Thoracic aorta (tissue), 2 donors: ENCODE measurements around the gene ENTREP3. TPM values are rescaled to one million over a fixed set of nuclear protein-coding genes. Genes with fewer than 3 reads are reported as not detected.

Experiments
- ATAC-seq: fragments of 150-250 bp; one replicate; pipeline ENCODE4 v1.8.0; 2017; ENCODE audit warnings: low read depth; ENCODE audit not compliant: insufficient number of reproducible peaks, low FRiP score
- DNase-seq: peaks from one replicate; pipeline ENCODE4 v3.0.0-alpha.2; 2020; ENCODE audit warnings: low spot score
- H3K27ac ChIP-seq, 2 donors: fragments of 200-600 bp; sonication (generic); 1 replicate in 1 of 2; 2 replicates in 1 of 2; pipeline ENCODE4 v1.5.1; 2016; ENCODE audit warnings: mild to moderate bottlenecking in 2 of 2, moderate library complexity in 2 of 2
- H3K27me3 ChIP-seq: fragments of 200-600 bp; sonication (generic); replicated peaks from 2 replicates; pipeline ENCODE4 v1.6.0; 2016; ENCODE audit warnings: mild to moderate bottlenecking; ENCODE audit not compliant: insufficient read depth
- H3K36me3 ChIP-seq: fragments of 200-600 bp; sonication (generic); one replicate; pipeline ENCODE4 v1.5.1; 2016
- H3K4me1 ChIP-seq, 2 donors: fragments of 200-600 bp; sonication (generic); 1 replicate in 1 of 2; 2 replicates in 1 of 2; pipeline versions ENCODE4 v1.5.1 to v1.6.0; 2016; ENCODE audit warnings: low read depth in 2 of 2, mild to moderate bottlenecking in 1 of 2; ENCODE audit not compliant: control insufficient read depth in 1 of 2
- H3K4me3 ChIP-seq: fragments of 200-600 bp; sonication (generic); 2 replicates; pipeline ENCODE4 v1.5.1; 2016; ENCODE audit warnings: mild to moderate bottlenecking
- H3K9me3 ChIP-seq: fragments of 200-600 bp; sonication (generic); 2 replicates; pipeline ENCODE4 v1.5.1; 2016
- CTCF ChIP-seq: fragments of 200-600 bp; sonication (generic); IDR thresholded peaks from one replicate; pipeline ENCODE4 v1.5.1; 2019; ENCODE audit warnings: antibody characterized with exemption
- total RNA-seq, 2 donors: library from RNA; depleted of rRNA; stranded (reverse); fragments of >200 nt; gene quantifications; one replicate each; pipeline versions ENCODE4 v1.1.0 to v1.2.3, GENCODE V29; 2016

ENTREP3 gene
- total RNA-seq, 2 donors from 2014 or later = 14.7 to 16.1 TPM

- Histone ChIP-seq H3K27me3 (no peaks in the 10 kb centered on the region), H3K9me3 (no peaks in the 10 kb centered on the region), H3K27ac (no peak overlapping the region), H3K4me3 (no peak overlapping the region), H3K36me3 (no peaks in the 10 kb centered on the region), H3K4me1 (peaks cover 18 to 32% of the 10 kb centered on the region in 2 donors)
- DNase-seq (no peak), ATAC-seq (no peak)
- no peak for TF ChIP-seq CTCF
These were observed 50.2 kb downstream of the ENTREP3 start for GRCh38 chr1:155205035-155205434.

- Histone ChIP-seq H3K27ac (no peak overlapping the region), H3K4me1 (peaks cover 10 to 21% of the 10 kb centered on the region in 2 donors), H3K36me3 (no peaks in the 10 kb centered on the region), H3K9me3 (no peaks in the 10 kb centered on the region), H3K4me3 (no peak overlapping the region), H3K27me3 (no peaks in the 10 kb centered on the region)
- ATAC-seq (no peak), DNase-seq (no peak)
- TF ChIP-seq CTCF = no peak
These were observed 52.4 kb downstream of the ENTREP3 start for GRCh38 chr1:155202731-155203515.

- Histone ChIP-seq H3K27ac (no peak overlapping the region), H3K9me3 (no peaks in the 10 kb centered on the region), H3K36me3 (peaks cover 5% of the 10 kb centered on the region), H3K27me3 (no peaks in the 10 kb centered on the region), H3K4me3 (no peak overlapping the region), H3K4me1 (peaks cover 7 to 14% of the 10 kb centered on the region in 2 donors)
- DNase-seq = no peak
- no peak for ATAC-seq
- TF ChIP-seq CTCF = no peak
These were observed 53.1 kb downstream of the ENTREP3 start for GRCh38 chr1:155202198-155202597.

- no peak for TF ChIP-seq CTCF
These were observed 54.4 kb downstream of the ENTREP3 start for GRCh38 chr1:155200920-155201319.

GRCh38 chr1:155199792-155200191 lies 55.5 kb downstream of the ENTREP3 start:
- Histone ChIP-seq H3K4me3 (no peak overlapping the region), H3K27me3 (no peaks in the 10 kb centered on the region), H3K9me3 (no peaks in the 10 kb centered on the region), H3K4me1 (peaks cover 0 to 8% of the 10 kb centered on the region in 2 donors), H3K27ac (no peak overlapping the region), H3K36me3 (peaks cover 9% of the 10 kb centered on the region)
- no peak for DNase-seq
- TF ChIP-seq CTCF = no peak
- no peak for ATAC-seq

More at GRCh38 chr1:155200920-155201319, 54.4 kb downstream of the ENTREP3 start:
- DNase-seq (no peak), ATAC-seq (no peak)
- no peak overlapping the region for H3K27ac ChIP-seq
- H3K4me1 ChIP-seq = peaks cover 0 to 1% of the 10 kb centered on the region in 2 donors
- peaks cover 9% of the 10 kb centered on the region for H3K36me3 ChIP-seq
- no peak overlapping the region for H3K4me3 ChIP-seq
- H3K9me3 ChIP-seq = no peaks in the 10 kb centered on the region
- no peaks in the 10 kb centered on the region for H3K27me3 ChIP-seq
